Cardiac muscle cell (in vitro differentiated cells and primary cell): ENCODE data around the gene TMED3. TPM values are rescaled to one million over a fixed set of nuclear protein-coding genes. Genes with fewer than 3 reads are reported as not detected.
"Not testable (repeated sequence)": the region's sequence is repeated elsewhere in the genome, so short reads cannot be mapped to it uniquely, and the experiment has no call there.

Source experiments
- DNase-seq, 2 donors: peaks; one replicate each; pipeline versions ENCODE4 v3.0.0 to v3.0.0-alpha.2; 2010 to 2017; ENCODE audit warnings: low read depth in 1 of 2, low spot score in 1 of 2
- H3K27ac ChIP-seq: fragments of 200-600 bp; sonication (generic); 2 replicates; pipeline ENCODE4 v1.5.1; 2016
- H3K27me3 ChIP-seq: fragments of 200-600 bp; sonication (generic); 2 replicates; pipeline ENCODE4 v1.6.0; 2016; ENCODE audit warnings: control low read depth
- H3K36me3 ChIP-seq: fragments of 200-600 bp; sonication (generic); 2 replicates; pipeline ENCODE4 v1.5.1; 2016; ENCODE audit warnings: control low read depth
- H3K4me1 ChIP-seq: fragments of 200-600 bp; sonication (generic); 2 replicates; pipeline ENCODE4 v1.8.1; 2017; ENCODE audit warnings: low read depth, mild to moderate bottlenecking, mixed run types
- H3K4me3 ChIP-seq: fragments of 200-600 bp; sonication (generic); 2 replicates; pipeline ENCODE4 v1.5.1; 2016; ENCODE audit warnings: mild to moderate bottlenecking
- H3K9me3 ChIP-seq: fragments of 200-600 bp; sonication (generic); 2 replicates; pipeline ENCODE4 v1.5.1; 2017; ENCODE audit warnings: low read depth, mild to moderate bottlenecking, control low read depth
- polyA plus RNA-seq: library from polyadenylated mRNA; unstranded; fragments of >200 nt; fragmentation: Nextera tagmentation; extraction: Ambion mirVana; gene quantifications from 2 replicates; pipeline ENCODE4 v1.2.1, GENCODE V29; 2016
- total RNA-seq: library from RNA; depleted of rRNA; stranded (reverse); fragments of >200 nt; gene quantifications from 2 replicates; pipeline ENCODE4 v1.2.3, GENCODE V29; 2016
- TF ChIP-seq, protein P1 (sequence below): IDR thresholded peaks from 2 replicates; pipeline ENCODE4 v1.5.1; 2012; ENCODE audit warnings: low read depth, mild to moderate bottlenecking, low read length

TMED3 gene
- total and polyA plus RNA-seq, 2 experiments from 2014 or later, result 74.3 to 74.6 TPM

DNA sequence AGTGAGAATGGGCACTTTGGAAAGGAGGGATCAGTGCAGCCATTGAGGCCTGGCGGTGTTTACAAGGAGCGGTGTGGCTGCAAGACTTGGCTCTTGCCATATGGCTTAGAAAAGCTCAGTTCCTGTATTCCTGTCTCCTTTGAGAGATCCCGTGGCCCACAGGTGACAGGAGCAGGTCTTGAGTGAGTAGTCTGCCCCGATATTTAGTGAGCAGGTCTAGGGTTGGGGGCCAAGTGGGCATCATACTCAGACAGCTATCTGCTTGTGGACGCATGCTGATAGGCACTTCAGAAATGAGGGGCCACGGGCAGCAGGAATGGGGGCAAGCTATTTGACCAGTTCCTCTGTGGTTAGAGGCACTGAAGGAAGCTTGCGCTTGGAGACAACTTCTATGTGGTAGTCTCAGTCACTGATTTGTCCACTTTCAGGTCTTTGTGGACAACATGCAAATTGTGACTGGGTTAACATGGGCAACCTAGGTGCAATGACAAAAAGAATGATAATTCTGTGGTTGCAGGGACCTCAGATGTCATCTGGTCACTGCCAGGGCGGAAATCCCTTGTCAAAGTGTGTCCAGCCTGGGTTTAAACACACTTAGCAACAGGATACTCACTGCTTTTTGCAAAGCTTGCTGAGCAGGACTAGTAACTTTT, 1.1 kb downstream of the TMED3 start:
- Histone ChIP-seq H3K27me3 (peaks cover 34% of the 10 kb centered on the region), H3K9me3 (no peaks in the 10 kb centered on the region), H3K27ac (no peak overlapping the region), H3K4me3 (peak overlapping the region; percentile 44), H3K4me1 (no peaks in the 10 kb centered on the region), H3K36me3 (peaks cover 19% of the 10 kb centered on the region)
- TF ChIP-seq, protein P1, sequence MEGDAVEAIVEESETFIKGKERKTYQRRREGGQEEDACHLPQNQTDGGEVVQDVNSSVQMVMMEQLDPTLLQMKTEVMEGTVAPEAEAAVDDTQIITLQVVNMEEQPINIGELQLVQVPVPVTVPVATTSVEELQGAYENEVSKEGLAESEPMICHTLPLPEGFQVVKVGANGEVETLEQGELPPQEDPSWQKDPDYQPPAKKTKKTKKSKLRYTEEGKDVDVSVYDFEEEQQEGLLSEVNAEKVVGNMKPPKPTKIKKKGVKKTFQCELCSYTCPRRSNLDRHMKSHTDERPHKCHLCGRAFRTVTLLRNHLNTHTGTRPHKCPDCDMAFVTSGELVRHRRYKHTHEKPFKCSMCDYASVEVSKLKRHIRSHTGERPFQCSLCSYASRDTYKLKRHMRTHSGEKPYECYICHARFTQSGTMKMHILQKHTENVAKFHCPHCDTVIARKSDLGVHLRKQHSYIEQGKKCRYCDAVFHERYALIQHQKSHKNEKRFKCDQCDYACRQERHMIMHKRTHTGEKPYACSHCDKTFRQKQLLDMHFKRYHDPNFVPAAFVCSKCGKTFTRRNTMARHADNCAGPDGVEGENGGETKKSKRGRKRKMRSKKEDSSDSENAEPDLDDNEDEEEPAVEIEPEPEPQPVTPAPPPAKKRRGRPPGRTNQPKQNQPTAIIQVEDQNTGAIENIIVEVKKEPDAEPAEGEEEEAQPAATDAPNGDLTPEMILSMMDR, result no peak
- DNase-seq, result peak in 1 of 2 donors; percentile 6

DNA sequence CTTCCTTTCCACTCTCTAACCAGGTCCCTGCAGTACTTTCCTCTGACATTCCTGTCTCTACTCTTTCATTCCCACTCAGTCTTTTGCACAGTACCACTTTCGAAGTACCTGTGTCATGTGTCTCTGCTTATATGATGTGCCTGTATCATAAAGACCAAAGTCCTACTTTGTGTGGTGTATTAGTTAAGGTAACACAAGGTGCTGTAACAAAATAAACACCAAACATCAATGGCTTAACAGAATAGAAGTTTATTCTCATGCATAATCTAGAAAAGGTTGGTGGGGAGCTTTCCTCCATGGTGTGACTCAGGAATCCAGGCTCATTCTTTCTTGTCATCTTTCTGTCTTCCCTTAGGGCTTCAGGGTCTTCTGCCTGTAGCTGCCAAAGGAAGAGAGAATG, 3.3 kb downstream of the TMED3 start:
- peaks cover 29% of the 10 kb centered on the region for H3K36me3 ChIP-seq

GRCh38 chr15:79314811-79315210, 3.9 kb downstream of the TMED3 start:
- peaks cover 29% of the 10 kb centered on the region for H3K36me3 ChIP-seq
- no peak overlapping the region for H3K27ac ChIP-seq
- no peaks in the 10 kb centered on the region for H3K9me3 ChIP-seq
- no peaks in the 10 kb centered on the region for H3K4me1 ChIP-seq
- no peak overlapping the region for H3K4me3 ChIP-seq
- no peak for DNase-seq
- peaks cover 7% of the 10 kb centered on the region for H3K27me3 ChIP-seq
- TF ChIP-seq, protein P1, result no peak

More for the DNA sequence above, 3.3 kb downstream of the TMED3 start:
- H3K27me3 ChIP-seq, result peaks cover 13% of the 10 kb centered on the region
- H3K4me3 ChIP-seq, result no peak overlapping the region
- H3K9me3 ChIP-seq, result no peaks in the 10 kb centered on the region
- H3K4me1 ChIP-seq, result no peaks in the 10 kb centered on the region
- H3K27ac ChIP-seq, result no peak overlapping the region
- TF ChIP-seq, protein P1, result no peak
- DNase-seq, result no peak

DNA sequence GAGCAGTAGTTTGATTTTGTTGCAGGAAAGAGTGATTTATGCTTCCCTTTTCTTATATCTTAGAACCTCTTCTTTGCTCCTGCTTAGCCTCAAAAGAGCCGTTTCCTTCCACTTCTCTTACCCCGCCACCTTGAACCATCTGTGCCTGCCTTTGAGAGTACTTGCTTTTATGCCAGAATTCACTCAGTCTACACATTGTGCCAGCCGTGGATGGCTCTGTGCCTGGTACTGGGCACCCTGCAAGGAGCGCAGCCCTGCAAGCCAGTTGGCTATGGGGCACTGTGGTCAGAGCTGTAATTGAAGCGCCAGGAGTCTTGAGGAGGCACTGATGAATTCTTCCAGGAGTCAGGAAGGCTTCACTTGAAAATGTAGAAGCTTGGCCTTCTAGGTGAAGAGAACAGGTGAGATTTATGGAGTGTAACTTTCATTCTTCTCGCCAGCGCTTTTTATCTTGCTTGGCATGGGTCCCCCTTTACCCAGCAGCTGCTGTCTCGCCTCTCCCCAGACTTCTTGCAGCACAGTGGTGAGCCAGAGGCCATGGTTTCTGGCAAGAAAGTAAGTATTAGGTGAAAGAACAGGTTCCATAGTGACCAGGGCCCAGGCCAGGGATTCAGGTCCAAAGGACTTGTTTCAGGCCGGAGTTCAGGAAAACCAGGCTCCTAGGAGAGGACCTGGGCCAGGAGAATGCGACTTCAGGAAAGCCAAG, 4.9 kb downstream of the TMED3 start:
- Histone ChIP-seq H3K27ac (no peak overlapping the region), H3K36me3 (peaks cover 29% of the 10 kb centered on the region), H3K4me1 (no peaks in the 10 kb centered on the region), H3K27me3 (no peaks in the 10 kb centered on the region), H3K9me3 (no peaks in the 10 kb centered on the region), H3K4me3 (no peak overlapping the region)
- no peak for DNase-seq
- TF ChIP-seq, protein P1, result no peak

GRCh38 chr15:79316864-79317263, 6.0 kb downstream of the TMED3 start:
- Histone ChIP-seq H3K4me3 (no peak overlapping the region), H3K27me3 (no peaks in the 10 kb centered on the region), H3K9me3 (no peaks in the 10 kb centered on the region), H3K36me3 (peaks cover 29% of the 10 kb centered on the region), H3K4me1 (no peaks in the 10 kb centered on the region), H3K27ac (no peak overlapping the region)
- no peak for DNase-seq
- TF ChIP-seq, protein P1, result no peak

GRCh38 chr15:79319973-79320372, 9.1 kb downstream of the TMED3 start:
- peaks cover 27% of the 10 kb centered on the region for H3K36me3 ChIP-seq
- not testable (repeated sequence) for H3K27ac ChIP-seq, H3K9me3 ChIP-seq, DNase-seq, H3K4me1 ChIP-seq, H3K4me3 ChIP-seq, H3K27me3 ChIP-seq
